ENCODE results near the gene C3AR1.
A peak's percentile ranks its signal among the peaks of the same experiment; 100 is the strongest.

DNA sequence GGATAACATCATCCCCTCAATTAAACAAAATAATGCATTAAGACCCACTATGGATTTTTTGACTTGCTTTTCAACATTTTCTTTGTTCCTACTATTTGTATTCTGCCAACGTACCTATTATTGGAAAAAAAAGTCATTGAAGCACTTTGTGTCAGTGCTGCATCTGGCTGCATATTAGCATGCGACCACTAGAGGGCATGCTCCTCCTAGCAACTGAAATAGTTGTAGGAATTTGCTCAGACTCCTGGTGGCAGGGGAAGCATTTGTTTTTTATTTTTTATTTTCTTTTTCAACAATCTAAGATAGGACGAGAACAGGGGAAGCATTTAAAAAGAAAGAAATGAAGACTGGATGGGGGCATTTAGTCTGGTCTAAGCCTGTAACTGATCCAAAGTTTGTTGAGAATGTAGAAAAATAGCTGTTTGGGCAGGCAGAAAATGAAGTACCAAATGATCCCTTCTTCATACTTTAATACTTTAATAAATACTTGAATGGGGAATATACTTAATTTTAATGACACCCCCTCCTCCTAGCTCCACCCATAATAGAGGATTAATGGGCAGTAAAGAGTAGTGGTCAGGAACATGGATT is 42.7 kb upstream of the C3AR1 start:
- TF ChIP-seq, protein P1, sequence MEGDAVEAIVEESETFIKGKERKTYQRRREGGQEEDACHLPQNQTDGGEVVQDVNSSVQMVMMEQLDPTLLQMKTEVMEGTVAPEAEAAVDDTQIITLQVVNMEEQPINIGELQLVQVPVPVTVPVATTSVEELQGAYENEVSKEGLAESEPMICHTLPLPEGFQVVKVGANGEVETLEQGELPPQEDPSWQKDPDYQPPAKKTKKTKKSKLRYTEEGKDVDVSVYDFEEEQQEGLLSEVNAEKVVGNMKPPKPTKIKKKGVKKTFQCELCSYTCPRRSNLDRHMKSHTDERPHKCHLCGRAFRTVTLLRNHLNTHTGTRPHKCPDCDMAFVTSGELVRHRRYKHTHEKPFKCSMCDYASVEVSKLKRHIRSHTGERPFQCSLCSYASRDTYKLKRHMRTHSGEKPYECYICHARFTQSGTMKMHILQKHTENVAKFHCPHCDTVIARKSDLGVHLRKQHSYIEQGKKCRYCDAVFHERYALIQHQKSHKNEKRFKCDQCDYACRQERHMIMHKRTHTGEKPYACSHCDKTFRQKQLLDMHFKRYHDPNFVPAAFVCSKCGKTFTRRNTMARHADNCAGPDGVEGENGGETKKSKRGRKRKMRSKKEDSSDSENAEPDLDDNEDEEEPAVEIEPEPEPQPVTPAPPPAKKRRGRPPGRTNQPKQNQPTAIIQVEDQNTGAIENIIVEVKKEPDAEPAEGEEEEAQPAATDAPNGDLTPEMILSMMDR (IDR thresholded peaks at IDR 0.05; ENCODE audit: low read length) = peak; percentile 99
- TF ChIP-seq EZH2 (optimal IDR thresholded peaks at IDR 0.05; ENCODE audit: low read depth, low read length) (no peak), EZH2phosphoT487 (IDR thresholded peaks at IDR 0.05; ENCODE audit: low read length) (no peak)

All from MM.1S (cell line).